Measurements from ENCODE around the gene MLST8.
A peak's percentile ranks its signal among the peaks of the same experiment; 100 is the strongest.
"Not testable (repeated sequence)": the region's sequence is repeated elsewhere in the genome, so short reads cannot be mapped to it uniquely, and the experiment has no call there.

Gene MLST8

GRCh38 chr16:2191446-2191706 lies 13.9 kb upstream of the MLST8 start:
- no peak for DNase-seq

DNA sequence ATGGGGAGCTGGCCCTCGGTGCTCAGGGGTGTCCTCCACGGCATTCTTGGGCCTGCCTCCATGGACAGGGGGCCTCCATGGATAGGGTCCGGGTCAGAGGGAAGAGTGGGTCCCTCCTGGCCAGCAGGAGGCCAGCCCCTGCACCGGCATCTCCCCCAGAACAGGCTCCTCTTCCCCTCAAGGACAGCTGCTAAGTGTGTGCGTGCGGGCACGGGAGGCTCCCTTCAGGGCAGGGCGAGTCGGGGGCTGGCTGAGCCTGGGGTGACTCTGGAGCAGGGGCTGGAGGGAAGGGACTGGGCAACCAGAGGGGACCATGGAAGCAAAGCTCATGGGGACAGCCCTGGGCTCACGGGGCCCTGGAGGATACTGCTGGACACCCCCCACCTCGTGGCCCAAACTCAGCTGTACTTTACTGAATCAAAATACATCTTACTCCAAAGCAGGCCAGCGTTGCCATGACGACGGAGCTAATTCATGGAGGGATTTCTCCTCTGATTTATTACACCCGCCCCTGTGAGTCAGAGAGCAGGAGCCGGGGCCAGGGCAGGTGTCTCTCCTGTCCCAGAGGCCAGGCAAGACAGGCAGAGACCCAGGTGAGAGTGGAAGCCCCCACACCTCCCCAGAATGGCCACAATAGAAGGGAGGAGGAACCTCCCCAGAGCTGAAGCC lies 11.0 kb upstream of the MLST8 start:
- DNase-seq, result no peak

GRCh38 chr16:2194852-2195321 lies 10.4 kb upstream of the MLST8 start:
- peak; percentile 74 for DNase-seq

- peak; percentile 28 for DNase-seq
Observed at GRCh38 chr16:2195322-2196161, 9.7 kb upstream of the MLST8 start.

DNA sequence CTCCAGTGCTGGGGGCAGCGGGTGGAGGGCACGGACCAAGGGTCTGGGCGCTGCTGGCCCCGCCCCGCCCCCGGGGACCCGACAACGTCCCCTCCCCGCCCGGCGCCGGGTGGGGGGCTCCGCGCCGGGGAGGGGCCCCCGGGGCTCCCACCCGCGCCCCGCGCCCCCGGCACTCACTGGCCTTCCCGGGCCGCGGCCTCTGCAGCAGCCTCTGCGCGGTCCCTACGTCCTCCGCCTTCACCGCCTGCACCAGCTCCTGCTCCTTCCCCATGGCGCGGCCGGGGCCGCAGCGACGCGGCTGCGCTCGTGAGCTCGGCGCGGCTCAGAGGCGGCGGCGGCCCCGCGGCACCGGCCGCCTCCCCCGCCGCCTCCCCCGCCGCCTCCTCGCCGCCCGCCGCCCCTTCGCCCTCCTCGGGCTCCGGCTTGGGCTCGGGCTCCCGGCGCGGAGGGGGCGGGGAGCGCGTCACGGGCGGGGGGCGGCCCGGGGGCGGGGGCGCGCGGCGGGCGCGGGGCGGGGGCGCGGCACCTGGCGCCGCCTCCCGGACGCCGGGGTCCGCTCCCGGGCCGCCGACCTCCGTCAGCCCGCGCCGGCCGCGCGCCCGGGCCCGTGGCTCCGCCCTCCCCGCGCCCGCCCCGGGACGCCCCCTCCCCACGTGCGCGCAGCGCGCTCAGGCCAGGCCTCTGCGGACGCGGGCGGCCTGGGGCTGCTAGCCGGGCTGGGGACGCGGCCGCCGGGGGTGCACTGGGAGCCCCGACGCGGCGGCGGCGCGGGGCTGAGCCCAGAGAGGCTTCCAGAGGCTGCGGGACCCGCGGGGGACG lies 8.9 kb upstream of the MLST8 start, which contains the start of gene CASKIN1:
Gene CASKIN1 (minus strand): TSS at position 444 of the 819 bp plus-strand sequence. CDS start 173 bp downstream, at position 271.
- DNase-seq, result peak; percentile 21

DNA sequence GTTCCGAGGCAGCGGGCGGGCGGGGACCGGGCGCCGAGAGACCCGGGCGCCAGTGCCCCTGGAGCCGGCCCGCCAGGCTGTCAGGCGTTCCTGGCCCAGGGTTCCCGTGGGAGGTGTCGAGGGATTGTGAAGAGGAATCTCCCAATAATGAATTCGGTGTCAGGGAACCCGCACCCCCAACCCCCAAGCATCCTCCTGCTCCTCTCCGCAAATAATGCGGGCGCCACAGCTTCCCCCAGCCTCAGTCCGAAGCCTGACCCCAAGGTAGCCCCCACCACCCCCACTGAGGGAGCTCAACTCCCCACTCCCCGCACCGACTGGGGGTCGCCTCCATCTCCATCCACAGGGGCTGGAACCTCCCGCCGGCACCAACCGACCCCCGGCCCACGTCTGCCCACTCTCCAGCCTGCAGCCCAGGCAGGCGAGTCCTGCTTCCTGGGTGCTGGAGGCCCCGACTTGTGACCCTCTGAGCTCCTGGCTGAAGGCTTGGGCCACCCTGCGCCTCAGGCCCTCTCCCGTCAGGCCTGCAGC lies 8.2 kb upstream of the MLST8 start:
- no peak for DNase-seq

GRCh38 chr16:2197765-2198164 lies 7.5 kb upstream of the MLST8 start:
- no peak for DNase-seq

DNA sequence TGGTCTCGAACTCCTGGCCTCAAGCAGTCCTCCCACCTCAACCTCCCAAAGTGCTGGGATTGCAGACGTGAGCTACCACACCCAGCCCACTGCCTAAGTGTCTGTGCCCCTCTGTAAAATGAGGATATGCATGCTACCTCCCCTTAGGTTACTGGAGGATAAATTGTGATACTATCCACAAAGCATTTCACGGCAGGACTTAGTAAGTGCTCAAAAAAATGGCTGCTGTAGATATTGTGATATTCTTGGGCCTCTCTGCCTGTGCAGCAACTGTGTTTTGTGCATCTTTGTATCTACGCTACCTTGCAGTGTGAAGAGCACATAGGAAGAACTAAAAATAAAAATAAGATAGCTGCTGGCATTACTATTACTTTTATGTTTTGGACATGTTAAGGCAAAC lies 7.0 kb upstream of the MLST8 start:
- no peak for DNase-seq

DNA sequence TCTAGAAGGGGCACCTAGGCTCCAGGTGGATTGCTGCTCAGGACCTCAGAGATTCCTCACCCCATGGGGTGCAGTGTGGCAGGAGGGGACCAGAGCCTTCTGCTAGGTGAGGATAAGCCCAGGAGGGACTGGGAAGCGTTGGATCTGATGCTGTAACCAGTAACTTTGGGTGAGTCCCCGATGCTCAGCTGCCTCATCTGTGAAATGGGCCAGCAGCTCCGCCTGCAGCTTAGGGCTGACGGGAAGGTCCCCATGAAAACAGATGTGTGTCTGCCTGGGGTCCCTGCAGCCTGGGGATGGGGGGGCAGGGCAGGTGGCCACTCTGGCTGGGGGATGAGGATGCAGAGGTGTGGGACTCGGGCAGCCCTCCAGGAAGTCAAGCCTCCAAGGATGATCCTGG lies 6.2 kb upstream of the MLST8 start:
- no peak for DNase-seq

DNA sequence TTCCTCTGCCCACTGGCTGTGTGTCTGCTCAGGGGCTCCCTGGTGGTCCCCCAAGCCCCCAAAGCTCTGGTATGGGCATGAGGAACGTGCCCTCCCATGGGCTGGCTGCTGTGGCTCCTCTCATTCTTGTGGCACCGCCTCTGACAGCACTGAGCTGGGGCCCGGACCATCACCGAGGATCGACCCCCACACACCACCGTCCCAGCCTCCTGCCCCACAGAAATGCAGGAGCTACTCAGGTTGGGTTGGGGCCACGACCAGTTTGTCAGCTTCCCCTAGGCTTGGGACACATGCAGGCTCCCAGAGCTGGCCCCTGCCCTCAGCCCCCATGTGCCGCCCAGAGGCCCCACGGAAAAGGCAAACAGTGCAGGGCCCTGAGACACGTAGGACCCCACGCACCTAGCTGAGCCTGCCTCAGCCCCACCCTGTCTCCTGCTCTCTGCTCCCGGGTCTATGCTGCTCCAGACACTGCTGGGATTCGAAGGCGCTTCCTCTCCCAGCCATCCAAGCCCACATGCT lies 5.6 kb upstream of the MLST8 start:
- DNase-seq, result no peak

GRCh38 chr16:2200313-2200712 lies 4.9 kb upstream of the MLST8 start:
- DNase-seq, result no peak

DNA sequence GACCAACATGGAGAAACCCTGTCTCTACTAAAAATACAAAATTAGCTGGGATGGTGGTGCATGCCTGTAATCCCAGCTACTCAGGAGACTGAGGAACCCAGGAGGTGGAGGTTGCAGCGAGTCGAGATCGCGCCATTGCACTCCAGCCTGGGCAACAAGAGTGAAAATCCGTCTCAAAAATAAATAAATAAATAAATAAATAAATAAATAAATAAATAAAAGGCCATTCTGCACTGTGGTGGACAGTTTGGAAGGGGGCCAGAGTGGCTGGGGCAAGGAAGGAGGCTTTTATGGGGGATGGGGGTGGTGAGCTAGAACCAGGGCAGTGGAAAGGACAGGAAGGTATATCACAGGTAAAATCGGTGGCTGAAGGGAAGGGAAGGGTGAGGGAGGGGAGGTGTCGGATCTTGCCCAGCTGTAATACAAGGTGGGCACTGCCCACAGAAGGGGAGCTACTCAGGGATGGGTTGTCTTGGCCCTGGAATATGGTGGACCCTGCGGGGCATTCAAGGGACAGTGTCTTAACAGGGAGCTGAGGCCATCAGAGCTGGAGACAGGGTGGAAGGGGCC lies 2.0 kb upstream of the MLST8 start:
- not testable (repeated sequence) for DNase-seq

- DNase-seq, result no peak
Observed at GRCh38 chr16:2204416-2205103, 694 bp upstream of the MLST8 start.

DNA sequence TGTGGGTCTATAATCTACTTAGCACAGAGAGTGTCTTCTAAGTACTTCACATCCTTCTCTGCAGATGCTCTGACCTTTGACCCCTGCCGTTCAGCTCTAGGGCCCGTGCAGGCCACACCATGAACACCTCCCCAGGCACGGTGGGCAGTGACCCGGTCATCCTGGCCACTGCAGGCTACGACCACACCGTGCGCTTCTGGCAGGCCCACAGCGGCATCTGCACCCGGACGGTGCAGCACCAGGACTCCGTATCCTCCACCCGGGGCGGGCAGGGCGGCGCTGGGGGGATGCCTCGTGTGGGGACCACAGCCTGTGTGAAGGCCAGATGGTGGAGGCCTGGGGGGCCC lies 686 bp downstream of the MLST8 start:
- DNase-seq, result no peak

GRCh38 chr16:2206420-2206779 lies 1.1 kb downstream of the MLST8 start:
- DNase-seq, result no peak

- DNase-seq, result no peak
Observed at GRCh38 chr16:2206780-2207433, 1.7 kb downstream of the MLST8 start.

DNA sequence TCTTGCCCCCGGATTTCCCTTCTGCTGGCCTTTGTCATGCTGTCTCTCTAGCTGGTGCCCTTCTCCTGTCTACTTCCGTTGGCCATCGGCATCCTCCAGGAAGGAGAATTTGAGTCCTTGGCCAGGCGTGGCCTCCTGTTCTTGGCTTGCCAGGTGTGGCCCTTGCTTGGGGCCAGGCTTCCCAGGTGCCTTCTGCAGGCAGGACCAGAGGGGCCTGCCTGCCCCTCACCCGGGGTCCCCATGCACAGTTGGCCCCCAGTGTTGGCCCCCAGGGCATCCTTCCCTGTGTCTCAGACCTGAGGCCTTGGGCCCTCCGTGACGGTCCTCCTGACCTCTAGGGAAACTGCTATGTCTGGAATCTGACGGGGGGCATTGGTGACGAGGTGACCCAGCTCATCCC lies 2.6 kb downstream of the MLST8 start:
- DNase-seq, result no peak

GRCh38 chr16:2208308-2208707 lies 3.1 kb downstream of the MLST8 start:
- peak; percentile 32 for DNase-seq

GRCh38 chr16:2208772-2209171 lies 3.5 kb downstream of the MLST8 start:
- no peak for DNase-seq

GRCh38 chr16:2209258-2210008 lies 4.2 kb downstream of the MLST8 start:
- DNase-seq, result no peak

- DNase-seq, result no peak
Observed at GRCh38 chr16:2210009-2210332, 4.7 kb downstream of the MLST8 start.
